Measurements from ENCODE around the gene UQCRH. TPM values are rescaled to one million over a fixed set of nuclear protein-coding genes. Genes with fewer than 3 reads are reported as not detected.
"Not testable (repeated sequence)": the region's sequence is repeated elsewhere in the genome, so short reads cannot be mapped to it uniquely, and the experiment has no call there.

Gene UQCRH
- total RNA-seq, 1 experiment from 2014 or later: 455 TPM

DNA sequence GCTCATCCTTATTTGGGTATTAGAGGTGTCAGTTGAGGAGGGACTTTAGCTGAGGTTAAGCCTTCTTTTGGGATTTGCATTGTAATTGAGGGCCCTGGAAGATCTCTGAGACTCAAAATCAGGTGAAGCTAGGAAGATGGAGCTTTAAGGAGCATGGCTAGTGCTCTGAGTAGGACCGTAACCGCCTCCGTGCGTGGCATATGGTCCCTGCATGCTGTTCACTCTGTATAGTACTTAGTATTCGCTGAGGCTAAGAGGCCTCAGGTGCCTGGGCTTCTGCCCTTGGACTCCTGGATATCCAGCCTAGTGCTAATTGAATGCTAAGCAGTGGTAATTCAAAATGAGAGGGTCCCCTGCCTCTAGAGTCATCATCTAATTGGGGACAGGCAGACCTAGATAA lies 59.6 kb downstream of the UQCRH start:
- H3K9me3 ChIP-seq (ENCODE audit: low read length): no peaks in the 10 kb centered on the region
- no peak for DNase-seq
- no peak overlapping the region for H3K27ac ChIP-seq (ENCODE audit: low read length)
- no peaks in the 10 kb centered on the region for H4K20me1 ChIP-seq (ENCODE audit: insufficient read depth, low read depth, low read length)
- H3K27me3 ChIP-seq (ENCODE audit: low read length): no peaks in the 10 kb centered on the region
- H3K9me2 ChIP-seq (replicated peaks; ENCODE audit: insufficient read depth, low read length): no peaks in the 10 kb centered on the region
- no peak overlapping the region for H3K9ac ChIP-seq (ENCODE audit: low read length)
- H3K4me1 ChIP-seq (ENCODE audit: low read length): peaks cover 13% of the 10 kb centered on the region
- H3K4me2 ChIP-seq (ENCODE audit: low read depth, low read length, poor library complexity, severe bottlenecking): no peak overlapping the region
- H3K36me3 ChIP-seq (ENCODE audit: insufficient read depth, low read length): peaks cover 33% of the 10 kb centered on the region
- H2AFZ ChIP-seq (ENCODE audit: low read length): no peak overlapping the region
- H3K4me3 ChIP-seq (ENCODE audit: low read length): no peak overlapping the region
- H3K79me2 ChIP-seq (ENCODE audit: low read length): no peaks in the 10 kb centered on the region

DNA sequence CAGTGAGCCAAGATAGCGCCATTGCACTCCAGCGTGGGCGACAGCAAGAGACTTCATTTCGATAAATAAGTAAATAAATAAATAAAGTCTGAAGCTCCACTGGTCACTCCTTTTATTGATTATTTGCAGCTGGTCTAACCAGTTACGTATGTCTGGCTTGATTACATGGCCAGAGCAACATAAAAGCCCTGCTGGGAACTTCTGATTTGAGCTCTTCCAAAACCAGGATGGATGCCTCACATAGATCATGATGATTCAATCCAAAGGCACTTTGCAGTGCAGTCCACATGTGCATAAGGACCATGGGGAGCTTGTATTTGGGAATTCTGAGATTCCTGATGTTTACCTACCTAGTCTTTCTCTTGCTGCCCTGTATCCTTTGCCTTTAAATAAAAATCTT lies 61.1 kb downstream of the UQCRH start:
- Histone ChIP-seq H3K79me2 (ENCODE audit: low read length) (no peaks in the 10 kb centered on the region), H2AFZ (ENCODE audit: low read length) (no peak overlapping the region), H3K27me3 (ENCODE audit: low read length) (no peaks in the 10 kb centered on the region), H3K36me3 (ENCODE audit: insufficient read depth, low read length) (peaks cover 33% of the 10 kb centered on the region), H4K20me1 (ENCODE audit: insufficient read depth, low read depth, low read length) (no peaks in the 10 kb centered on the region), H3K9me3 (ENCODE audit: low read length) (no peaks in the 10 kb centered on the region), H3K4me1 (ENCODE audit: low read length) (peaks cover 21% of the 10 kb centered on the region), H3K4me3 (ENCODE audit: low read length) (no peak overlapping the region), H3K4me2 (ENCODE audit: low read depth, low read length, poor library complexity, severe bottlenecking) (no peak overlapping the region), H3K9ac (ENCODE audit: low read length) (no peak overlapping the region), H3K9me2 (replicated peaks; ENCODE audit: insufficient read depth, low read length) (no peaks in the 10 kb centered on the region), H3K27ac (ENCODE audit: low read length) (no peak overlapping the region)
- DNase-seq: no peak

DNA sequence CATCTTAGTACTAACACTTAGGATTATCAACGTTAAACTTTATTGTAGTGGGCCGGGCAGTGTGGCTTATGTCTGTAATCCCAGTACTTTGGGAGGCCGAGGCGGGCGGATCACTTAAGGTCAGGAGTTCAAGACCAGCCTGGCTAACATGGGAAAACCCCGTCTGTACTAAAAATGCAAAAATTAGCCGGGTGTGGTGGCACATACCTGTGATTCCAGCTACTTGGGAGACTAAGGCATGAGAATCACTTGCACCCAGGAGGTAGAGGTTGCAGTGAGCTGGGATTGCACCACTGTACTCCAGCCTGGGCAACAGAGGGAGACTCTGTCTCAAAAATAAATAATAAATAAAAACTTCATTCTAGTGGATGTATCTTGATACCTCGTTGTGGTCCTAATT lies 62.3 kb downstream of the UQCRH start:
- not testable (repeated sequence) for H3K4me2 ChIP-seq (ENCODE audit: low read depth, low read length, poor library complexity, severe bottlenecking); H3K9ac ChIP-seq (ENCODE audit: low read length); H4K20me1 ChIP-seq (ENCODE audit: insufficient read depth, low read depth, low read length); H3K79me2 ChIP-seq (ENCODE audit: low read length); H3K27me3 ChIP-seq (ENCODE audit: low read length); H3K9me3 ChIP-seq (ENCODE audit: low read length); H3K9me2 ChIP-seq (replicated peaks; ENCODE audit: insufficient read depth, low read length); DNase-seq; H3K4me3 ChIP-seq (ENCODE audit: low read length); H2AFZ ChIP-seq (ENCODE audit: low read length); H3K27ac ChIP-seq (ENCODE audit: low read length)
- peaks cover 28% of the 10 kb centered on the region for H3K36me3 ChIP-seq (ENCODE audit: insufficient read depth, low read length)
- peaks cover 32% of the 10 kb centered on the region for H3K4me1 ChIP-seq (ENCODE audit: low read length)

Other genes with a start within 250 kb of the UQCRH start
- 10.4 and 12.7 TPM in 2 replicates for gene PIK3R3, start 171.1 kb upstream of the UQCRH start, total RNA-seq (2014; rRNA removed; shearing (Covaris generic); ENCODE audit: low replicate concordance)
- gene TSPAN1, start 128.6 kb upstream of the UQCRH start, total RNA-seq (2014; rRNA removed; shearing (Covaris generic); ENCODE audit: low replicate concordance): not detected in 2 replicates
- gene P3R3URF, start 127.2 kb upstream of the UQCRH start, total RNA-seq (2014; rRNA removed; shearing (Covaris generic); ENCODE audit: low replicate concordance): not detected in 2 replicates
- gene POMGNT1, start 105.3 kb upstream of the UQCRH start, total RNA-seq (2014; rRNA removed; shearing (Covaris generic); ENCODE audit: low replicate concordance): 55.0 and 65.1 TPM in 2 replicates
- 0.25 TPM in 1 of 2 replicates, not detected in the other for gene LURAP1, start 100.4 kb upstream of the UQCRH start, total RNA-seq (2014; rRNA removed; shearing (Covaris generic); ENCODE audit: low replicate concordance)
- 10.5 and 18.0 TPM in 2 replicates for gene RAD54L, start 55.9 kb upstream of the UQCRH start, total RNA-seq (2014; rRNA removed; shearing (Covaris generic); ENCODE audit: low replicate concordance)
- gene LRRC41, start 82 bp upstream of the UQCRH start, total RNA-seq (2014; rRNA removed; shearing (Covaris generic); ENCODE audit: low replicate concordance): 64.1 and 69.1 TPM in 2 replicates
- 15.9 and 27.1 TPM in 2 replicates for gene NSUN4, start 37.1 kb downstream of the UQCRH start, total RNA-seq (2014; rRNA removed; shearing (Covaris generic); ENCODE audit: low replicate concordance)
- gene FAAH, start 90.6 kb downstream of the UQCRH start, total RNA-seq (2014; rRNA removed; shearing (Covaris generic); ENCODE audit: low replicate concordance): 1.3 TPM in 1 of 2 replicates, not detected in the other
- gene DMBX1, start 186.1 kb downstream of the UQCRH start, total RNA-seq (2014; rRNA removed; shearing (Covaris generic); ENCODE audit: low replicate concordance): not detected in 2 replicates
- gene KNCN, start 247.9 kb downstream of the UQCRH start, total RNA-seq (2014; rRNA removed; shearing (Covaris generic); ENCODE audit: low replicate concordance): not detected in 2 replicates